GM12875 (cell line): ENCODE measurements around the gene CCL7.

Experiments
- H3K4me3 ChIP-seq: one replicate; pipeline ENCODE4 v1.5.1; 2011; ENCODE audit warnings: low read depth, low read length, control low read depth
- CTCF ChIP-seq: IDR thresholded peaks from 2 replicates; pipeline ENCODE4 v1.5.1; 2011; ENCODE audit warnings: low read depth, mild to moderate bottlenecking, control low read depth, inconsistent platforms, low read length, moderate library complexity, borderline replicate concordance; ENCODE audit not compliant: insufficient read depth

Gene CCL7

GRCh38 chr17:34306466-34306865, 36.4 kb downstream of the CCL7 start:
- H3K4me3 ChIP-seq, result no peak overlapping the region
- no peak for TF ChIP-seq CTCF

- TF ChIP-seq CTCF, result no peak
- no peak overlapping the region for H3K4me3 ChIP-seq
These were observed 37.1 kb downstream of the CCL7 start for GRCh38 chr17:34307110-34307509.

DNA sequence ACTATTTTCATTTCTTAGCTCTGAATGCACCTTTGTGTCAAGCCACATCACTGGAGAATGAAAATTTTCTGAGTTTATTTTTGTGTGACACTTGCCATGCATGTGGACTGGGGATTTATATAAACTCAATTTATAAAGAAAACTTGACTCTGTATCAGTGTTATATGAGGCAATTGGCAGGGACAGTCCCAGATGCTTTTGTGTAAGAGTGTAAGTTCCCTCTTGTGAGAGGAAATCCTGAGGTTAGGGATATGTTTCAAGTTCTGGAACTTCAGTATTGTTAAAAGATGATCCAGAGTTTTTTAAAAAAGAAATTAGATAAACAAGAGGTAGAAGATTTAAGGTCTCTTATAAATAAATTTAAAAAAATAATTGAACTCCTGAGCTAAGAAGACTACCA, 38.4 kb downstream of the CCL7 start:
- no peak overlapping the region for H3K4me3 ChIP-seq
- no peak for TF ChIP-seq CTCF

DNA sequence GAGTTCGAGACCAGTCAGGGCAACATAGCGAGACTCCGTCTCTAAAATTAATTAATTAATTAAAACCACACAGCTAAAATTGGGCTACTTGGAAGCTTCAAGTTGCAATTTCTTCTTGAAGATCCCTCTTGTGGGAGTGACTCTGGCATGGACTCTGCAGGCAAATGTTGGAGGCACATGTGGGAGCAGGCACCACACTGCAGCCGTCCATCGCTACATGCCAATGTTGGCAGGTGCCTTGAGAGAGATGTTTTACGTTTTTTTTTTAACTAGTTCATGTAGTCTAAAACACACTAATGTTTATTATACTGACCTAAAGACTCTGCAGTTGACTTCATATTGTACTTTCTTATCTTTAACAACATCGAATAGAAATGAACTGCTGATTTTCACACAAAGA, 41.3 kb downstream of the CCL7 start:
- H3K4me3 ChIP-seq, result no peak overlapping the region
- no peak for TF ChIP-seq CTCF

- H3K4me3 ChIP-seq, result no peak overlapping the region
- TF ChIP-seq CTCF, result no peak
These were observed 42.1 kb downstream of the CCL7 start for GRCh38 chr17:34312080-34312479.

GRCh38 chr17:34313164-34313563, 43.1 kb downstream of the CCL7 start:
- TF ChIP-seq CTCF, result no peak
- no peak overlapping the region for H3K4me3 ChIP-seq

- TF ChIP-seq CTCF, result no peak
- no peak overlapping the region for H3K4me3 ChIP-seq
These were observed 44.3 kb downstream of the CCL7 start for GRCh38 chr17:34314279-34314678.
